ENCODE measurements around the gene STOM. TPM values are rescaled to one million over a fixed set of nuclear protein-coding genes. Genes with fewer than 3 reads are reported as not detected.

The STOM gene
- total RNA-seq, 2 experiments from 2014 or later, result 50.7 to 54.9 TPM

- DNase-seq (no peak), ATAC-seq (no peak)
- Mint-ChIP-seq H3K9me3 (ENCODE audit: insufficient read depth) (no peaks in the 10 kb centered on the region), H3K27me3 (ENCODE audit: low read depth) (no peaks in the 10 kb centered on the region), H3K27ac (peak overlapping the region; percentile 10), H3K4me3 (peak overlapping the region; percentile 87), H3K36me3 (ENCODE audit: low read depth) (peaks cover 26% of the 10 kb centered on the region), H3K4me1 (ENCODE audit: low read depth) (peaks cover 70% of the 10 kb centered on the region)
- ChIA-PET CTCF (no interaction called here), POLR2A (no interaction called here)
Measured at GRCh38 chr9:121368138-121368522, 1.9 kb downstream of the STOM start.

- Mint-ChIP-seq H3K27me3 (ENCODE audit: low read depth) (no peaks in the 10 kb centered on the region), H3K4me3 (peak overlapping the region; percentile 87), H3K27ac (no peak overlapping the region), H3K9me3 (ENCODE audit: insufficient read depth) (no peaks in the 10 kb centered on the region), H3K4me1 (ENCODE audit: low read depth) (peaks cover 70% of the 10 kb centered on the region), H3K36me3 (ENCODE audit: low read depth) (peaks cover 28% of the 10 kb centered on the region)
- CTCF ChIA-PET, result interaction anchor here (1.4 to 5.7 kb wide), 2 partner anchors 32 to 47 kb away, joined by 5 to 31 read pairs; no protein-coding TSS in a partner anchor
- ATAC-seq (no peak), DNase-seq (no peak)
- POLR2A ChIA-PET, result no interaction called here
Measured at GRCh38 chr9:121367306-121368137, 2.5 kb downstream of the STOM start.

- Mint-ChIP-seq H3K27ac (no peak overlapping the region), H3K36me3 (ENCODE audit: low read depth) (peaks cover 30% of the 10 kb centered on the region), H3K27me3 (ENCODE audit: low read depth) (no peaks in the 10 kb centered on the region), H3K9me3 (ENCODE audit: insufficient read depth) (no peaks in the 10 kb centered on the region), H3K4me1 (ENCODE audit: low read depth) (peaks cover 66% of the 10 kb centered on the region), H3K4me3 (no peak overlapping the region)
- ATAC-seq, result no peak
- DNase-seq, result no peak
- ChIA-PET CTCF (interaction anchor here (0.8 to 5.7 kb wide), 3 partner anchors 12 to 46 kb away, joined by 3 to 31 read pairs (median 5); no protein-coding TSS in a partner anchor), POLR2A (no interaction called here)
Measured at GRCh38 chr9:121366611-121367192, 3.3 kb downstream of the STOM start.

- no peaks in the 10 kb centered on the region for H3K9me3 Mint-ChIP-seq (ENCODE audit: insufficient read depth)
- CTCF ChIA-PET, result interaction anchor here (0.8 to 5.7 kb wide), 3 partner anchors 39 to 87 kb away, joined by 3 to 31 read pairs (median 6); no protein-coding TSS in a partner anchor
- no peak for ATAC-seq
- POLR2A ChIA-PET, result no interaction called here
- no peak for DNase-seq
- H3K27me3 Mint-ChIP-seq (ENCODE audit: low read depth), result no peaks in the 10 kb centered on the region
- peaks cover 32% of the 10 kb centered on the region for H3K36me3 Mint-ChIP-seq (ENCODE audit: low read depth)
- no peak overlapping the region for H3K27ac Mint-ChIP-seq
- H3K4me1 Mint-ChIP-seq (ENCODE audit: low read depth), result peaks cover 68% of the 10 kb centered on the region
- no peak overlapping the region for H3K4me3 Mint-ChIP-seq
Measured at GRCh38 chr9:121365564-121365963, 4.5 kb downstream of the STOM start.

- Mint-ChIP-seq H3K36me3 (ENCODE audit: low read depth) (peaks cover 32% of the 10 kb centered on the region), H3K4me1 (ENCODE audit: low read depth) (peaks cover 67% of the 10 kb centered on the region), H3K9me3 (ENCODE audit: insufficient read depth) (peaks cover under 1% of the 10 kb centered on the region), H3K27me3 (ENCODE audit: low read depth) (no peaks in the 10 kb centered on the region), H3K4me3 (no peak overlapping the region), H3K27ac (no peak overlapping the region)
- ChIA-PET CTCF (interaction anchor here (1.7 to 5.7 kb wide), 4 partner anchors 11 to 86 kb away, joined by 5 to 31 read pairs (median 8); no protein-coding TSS in a partner anchor), POLR2A (no interaction called here)
- ATAC-seq (no peak), DNase-seq (no peak)
Measured at GRCh38 chr9:121364886-121365285, 5.2 kb downstream of the STOM start.

GRCh38 chr9:121364077-121364476 lies 6.0 kb downstream of the STOM start:
- DNase-seq, result no peak
- Mint-ChIP-seq H3K36me3 (ENCODE audit: low read depth) (peaks cover 37% of the 10 kb centered on the region), H3K27me3 (ENCODE audit: low read depth) (no peaks in the 10 kb centered on the region), H3K27ac (no peak overlapping the region), H3K4me1 (ENCODE audit: low read depth) (peaks cover 73% of the 10 kb centered on the region), H3K4me3 (no peak overlapping the region), H3K9me3 (ENCODE audit: insufficient read depth) (peaks cover 4% of the 10 kb centered on the region)
- ATAC-seq, result no peak
- ChIA-PET CTCF (interaction anchor here (1.0 to 5.7 kb wide), 5 partner anchors 10 to 151 kb away, joined by 3 to 31 read pairs (median 6); no protein-coding TSS in a partner anchor), POLR2A (interaction anchor here (0.9 kb wide), 1 partner anchor 13 kb away, joined by 3 read pairs; no protein-coding TSS in a partner anchor)

GRCh38 chr9:121363622-121363961 lies 6.5 kb downstream of the STOM start:
- POLR2A ChIA-PET, result interaction anchor here (0.9 kb wide), 1 partner anchor 13 kb away, joined by 3 read pairs; no protein-coding TSS in a partner anchor
- Mint-ChIP-seq H3K9me3 (ENCODE audit: insufficient read depth) (peaks cover 4% of the 10 kb centered on the region), H3K4me1 (ENCODE audit: low read depth) (peaks cover 73% of the 10 kb centered on the region), H3K27ac (no peak overlapping the region), H3K4me3 (no peak overlapping the region), H3K36me3 (ENCODE audit: low read depth) (peaks cover 39% of the 10 kb centered on the region), H3K27me3 (ENCODE audit: low read depth) (no peaks in the 10 kb centered on the region)
- DNase-seq (no peak), ATAC-seq (no peak)
- CTCF ChIA-PET, result interaction anchor here (1.0 to 5.7 kb wide), 4 partner anchors 10 to 151 kb away, joined by 3 to 31 read pairs (median 8); no protein-coding TSS in a partner anchor

- no peak for DNase-seq
- ChIA-PET POLR2A (interaction anchor here (0.9 kb wide), 1 partner anchor 12 kb away, joined by 3 read pairs; no protein-coding TSS in a partner anchor), CTCF (interaction anchor here (1.7 to 5.7 kb wide), 3 partner anchors 9 to 43 kb away, joined by 5 to 31 read pairs (median 11); no protein-coding TSS in a partner anchor)
- no peak overlapping the region for H3K4me3 Mint-ChIP-seq
- peaks cover 4% of the 10 kb centered on the region for H3K9me3 Mint-ChIP-seq (ENCODE audit: insufficient read depth)
- H3K27me3 Mint-ChIP-seq (ENCODE audit: low read depth), result no peaks in the 10 kb centered on the region
- H3K27ac Mint-ChIP-seq, result no peak overlapping the region
- H3K36me3 Mint-ChIP-seq (ENCODE audit: low read depth), result peaks cover 37% of the 10 kb centered on the region
- peaks cover 74% of the 10 kb centered on the region for H3K4me1 Mint-ChIP-seq (ENCODE audit: low read depth)
- no peak for ATAC-seq
Measured at GRCh38 chr9:121362813-121363621, 7.0 kb downstream of the STOM start.

GRCh38 chr9:121360601-121361374 lies 9.3 kb downstream of the STOM start:
- ATAC-seq (no peak), DNase-seq (no peak)
- peaks cover 37% of the 10 kb centered on the region for H3K36me3 Mint-ChIP-seq (ENCODE audit: low read depth)
- no peak overlapping the region for H3K4me3 Mint-ChIP-seq
- H3K27me3 Mint-ChIP-seq (ENCODE audit: low read depth), result no peaks in the 10 kb centered on the region
- CTCF ChIA-PET, result interaction anchor here (1.5 kb wide), 1 partner anchor 40 kb away, joined by 4 read pairs; no protein-coding TSS in a partner anchor
- H3K27ac Mint-ChIP-seq, result no peak overlapping the region
- POLR2A ChIA-PET, result no interaction called here
- peaks cover 76% of the 10 kb centered on the region for H3K4me1 Mint-ChIP-seq (ENCODE audit: low read depth)
- peaks cover 4% of the 10 kb centered on the region for H3K9me3 Mint-ChIP-seq (ENCODE audit: insufficient read depth)

GRCh38 chr9:121359351-121360294 lies 10.4 kb downstream of the STOM start:
- Mint-ChIP-seq H3K9me3 (ENCODE audit: insufficient read depth) (peaks cover 4% of the 10 kb centered on the region), H3K27me3 (ENCODE audit: low read depth) (no peaks in the 10 kb centered on the region), H3K27ac (no peak overlapping the region), H3K4me3 (no peak overlapping the region), H3K36me3 (ENCODE audit: low read depth) (peaks cover 42% of the 10 kb centered on the region), H3K4me1 (ENCODE audit: low read depth) (peaks cover 72% of the 10 kb centered on the region)
- POLR2A ChIA-PET, result interaction anchor here (0.6 kb wide), 1 partner anchor 102 kb away, joined by 3 read pairs; no protein-coding TSS in a partner anchor
- ATAC-seq (no peak), DNase-seq (no peak)
- CTCF ChIA-PET, result interaction anchor here (1.4 to 3.6 kb wide), 3 partner anchors 39 to 40 kb away, joined by 3 to 21 read pairs (median 4); no protein-coding TSS in a partner anchor

All from activated CD8-positive, alpha-beta T cell treated with anti-CD3 and anti-CD28 coated beads, Interleukin-2, amount 10 ng/mL, durations not matched to agents 7 days and 5 days (primary cell).